Esophagus muscularis mucosa (tissue), 3 donors: ENCODE results near the gene HS3ST5.

Source experiments
- POLR2A ChIP-seq: fragments of 450-650 bp; IDR thresholded peaks from one replicate; pipeline ENCODE4 v1.6.1; 2017; ENCODE audit warnings: antibody characterized with exemption, moderate library complexity, mild to moderate bottlenecking, low read depth
- POLR2AphosphoS5 ChIP-seq, 2 donors: sonication (generic); formaldehyde crosslinking; IDR thresholded peaks; one replicate each; pipeline ENCODE4 v1.6.1; 2017; ENCODE audit warnings: antibody characterized with exemption in 2 of 2
- TF ChIP-seq, protein P1 (sequence below), 3 experiments: fragments of 200-600 bp in 2 of 3; fragments of 450-650 bp in 1 of 3; sonication (generic) in 2 of 3; IDR thresholded peaks; one replicate each; pipeline ENCODE4 v1.5.1; 2017 to 2019; ENCODE audit warnings: antibody characterized with exemption in 3 of 3, mild to moderate bottlenecking in 2 of 3, moderate library complexity in 1 of 3

DNA sequence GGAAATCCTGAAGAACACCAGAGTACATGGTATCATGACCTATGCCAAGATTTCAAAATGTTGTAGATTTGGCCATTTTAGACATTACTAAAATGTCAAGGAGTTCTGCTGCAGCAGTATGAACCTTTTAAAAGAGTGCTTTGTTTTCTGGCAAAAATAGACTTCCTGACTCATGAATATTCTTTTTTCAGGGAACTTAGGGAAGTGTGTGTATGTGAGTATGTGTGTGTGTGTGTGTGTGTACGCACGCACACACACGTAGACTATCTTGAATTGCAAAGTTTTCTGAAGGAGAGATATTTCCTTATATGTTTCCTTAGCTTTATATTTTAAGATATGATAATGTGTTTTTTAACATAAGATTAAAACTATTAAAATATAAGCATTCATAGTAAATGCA is 161.2 kb downstream of the HS3ST5 start:
- TF ChIP-seq, protein P1, sequence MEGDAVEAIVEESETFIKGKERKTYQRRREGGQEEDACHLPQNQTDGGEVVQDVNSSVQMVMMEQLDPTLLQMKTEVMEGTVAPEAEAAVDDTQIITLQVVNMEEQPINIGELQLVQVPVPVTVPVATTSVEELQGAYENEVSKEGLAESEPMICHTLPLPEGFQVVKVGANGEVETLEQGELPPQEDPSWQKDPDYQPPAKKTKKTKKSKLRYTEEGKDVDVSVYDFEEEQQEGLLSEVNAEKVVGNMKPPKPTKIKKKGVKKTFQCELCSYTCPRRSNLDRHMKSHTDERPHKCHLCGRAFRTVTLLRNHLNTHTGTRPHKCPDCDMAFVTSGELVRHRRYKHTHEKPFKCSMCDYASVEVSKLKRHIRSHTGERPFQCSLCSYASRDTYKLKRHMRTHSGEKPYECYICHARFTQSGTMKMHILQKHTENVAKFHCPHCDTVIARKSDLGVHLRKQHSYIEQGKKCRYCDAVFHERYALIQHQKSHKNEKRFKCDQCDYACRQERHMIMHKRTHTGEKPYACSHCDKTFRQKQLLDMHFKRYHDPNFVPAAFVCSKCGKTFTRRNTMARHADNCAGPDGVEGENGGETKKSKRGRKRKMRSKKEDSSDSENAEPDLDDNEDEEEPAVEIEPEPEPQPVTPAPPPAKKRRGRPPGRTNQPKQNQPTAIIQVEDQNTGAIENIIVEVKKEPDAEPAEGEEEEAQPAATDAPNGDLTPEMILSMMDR (IDR thresholded peaks at IDR 0.05), result no peak
- TF ChIP-seq POLR2A, result no peak
- TF ChIP-seq POLR2AphosphoS5 (IDR thresholded peaks at IDR 0.05), result no peak
